ENCODE data around the gene PRX.

DNA sequence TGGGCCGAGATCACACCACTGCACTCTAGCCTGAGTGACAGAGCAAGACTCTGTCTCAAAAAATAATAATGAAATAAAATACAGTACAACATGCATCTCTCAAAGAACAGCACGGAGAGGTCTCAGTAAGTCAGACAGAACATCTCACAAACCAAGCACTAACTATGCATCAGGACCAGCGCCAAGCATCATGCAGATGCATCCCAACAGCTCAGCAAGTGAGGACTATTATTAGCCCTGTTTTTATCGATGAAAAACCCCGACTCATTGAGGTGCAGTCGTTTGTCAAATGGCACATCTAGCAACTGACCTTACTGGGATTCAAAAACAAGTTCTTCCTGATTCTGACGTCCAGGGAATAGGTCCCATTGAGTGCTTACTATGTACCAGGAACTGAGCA lies 68.8 kb downstream of the PRX start:
- TF ChIP-seq GATA2 (IDR thresholded peaks at IDR 0.05; ENCODE audit: low read depth, low read length) (no peak), GATA3 (IDR thresholded peaks at IDR 0.05; ENCODE audit: low read depth, low read length) (no peak)
